Right lobe of liver (tissue), 6 donors: ENCODE data around the gene SCARF1. TPM values are rescaled to one million over a fixed set of nuclear protein-coding genes. Genes with fewer than 3 reads are reported as not detected.

Source experiments
- ATAC-seq, 4 donors: fragments of 200-7000 bp; cut with Tn5 transposase; one replicate each; pipeline ENCODE4 v1.9.1; 2020; ENCODE audit warnings: mild to moderate bottlenecking in 4 of 4, moderate library complexity in 4 of 4
- DNase-seq, 3 donors: peaks; one replicate each; pipeline ENCODE4 v3.0.0-alpha.2; 2020
- H3K27ac ChIP-seq, 3 donors: fragments of 200-600 bp; one replicate each; pipeline ENCODE4 v1.8.0; 2022
- H3K27me3 ChIP-seq, 2 donors: fragments of 200-600 bp; one replicate each; pipeline ENCODE4 v1.8.0; 2022
- H3K36me3 ChIP-seq, 4 donors: fragments of 200-600 bp; sonication (generic) in 1 of 4; one replicate each; pipeline versions ENCODE4 v1.5.1 to v1.8.0; 2017 to 2022; ENCODE audit warnings: control low read depth in 1 of 4
- H3K4me1 ChIP-seq, 4 donors: fragments of 200-600 bp; sonication (generic) in 1 of 4; one replicate each; pipeline versions ENCODE4 v1.5.1 to v1.8.0; 2017 to 2022; ENCODE audit warnings: control low read depth in 1 of 4
- H3K4me3 ChIP-seq, 3 donors: fragments of 200-600 bp; one replicate each; pipeline ENCODE4 v1.8.0; 2022
- H3K9me3 ChIP-seq, 4 donors: fragments of 200-600 bp; sonication (generic) in 1 of 4; one replicate each; pipeline versions ENCODE4 v1.5.1 to v1.8.0; 2017 to 2022; ENCODE audit warnings: control low read depth in 1 of 4
- POLR2A ChIP-seq: fragments of 450-650 bp; IDR thresholded peaks from one replicate; pipeline ENCODE4 v1.6.1; 2017; ENCODE audit warnings: antibody characterized with exemption, mild to moderate bottlenecking
- WGBS: methylation state at CpG from one replicate; pipeline ENCODE4 v1.1.6; 2018; ENCODE audit warnings: low coverage, low lambda C conversion rate; ENCODE audit not compliant: insufficient coverage; ENCODE audit errors: missing lambda C conversion rate; 5-methylcytosine and 5-hydroxymethylcytosine counted together
- intact Hi-C, 2 donors: fragments of 100-400 bp; cut with DNase I; formaldehyde crosslinking; loops; one replicate each; pipeline versions ENCODE4 v1.11.2 to v1.14.1; 2022
- total RNA-seq, 6 experiments: library from RNA; depleted of rRNA in 2 of 6; stranded (reverse); fragments of >200 nt in 2 of 6; fragmentation: NEBNext Ultra II Directional in 3 of 6; extraction: Animal tissue kit (Norgen Biotek cat#: 25700) in 3 of 6; gene quantifications; one replicate each; pipeline versions ENCODE4 v1.1.0 to v1.2.4, GENCODE V29; 2016 to 2023
- TF ChIP-seq, protein P1 (sequence below), 4 donors: fragments of 200-600 bp in 3 of 4; fragments of 450-650 bp in 1 of 4; IDR thresholded peaks; one replicate each; pipeline versions ENCODE4 v1.5.1 to v1.8.0; 2016 to 2022; ENCODE audit warnings: antibody characterized with exemption in 4 of 4, mild to moderate bottlenecking in 2 of 4
- donor health status: DM: no; HTN: yes; CAD: no.
- donor health status: DM: no; HTN: no; CAD: no.
- donor health status: DM: no; HTN: no; CAD: no.
- donor health status: DM: no; HTN: yes; CAD: no.
- donor health status: DM: no; HTN: yes; CAD: no.

Gene SCARF1
- total RNA-seq, 6 experiments from 2014 or later, result 6.9 to 16.9 (median 8.4) TPM

DNA sequence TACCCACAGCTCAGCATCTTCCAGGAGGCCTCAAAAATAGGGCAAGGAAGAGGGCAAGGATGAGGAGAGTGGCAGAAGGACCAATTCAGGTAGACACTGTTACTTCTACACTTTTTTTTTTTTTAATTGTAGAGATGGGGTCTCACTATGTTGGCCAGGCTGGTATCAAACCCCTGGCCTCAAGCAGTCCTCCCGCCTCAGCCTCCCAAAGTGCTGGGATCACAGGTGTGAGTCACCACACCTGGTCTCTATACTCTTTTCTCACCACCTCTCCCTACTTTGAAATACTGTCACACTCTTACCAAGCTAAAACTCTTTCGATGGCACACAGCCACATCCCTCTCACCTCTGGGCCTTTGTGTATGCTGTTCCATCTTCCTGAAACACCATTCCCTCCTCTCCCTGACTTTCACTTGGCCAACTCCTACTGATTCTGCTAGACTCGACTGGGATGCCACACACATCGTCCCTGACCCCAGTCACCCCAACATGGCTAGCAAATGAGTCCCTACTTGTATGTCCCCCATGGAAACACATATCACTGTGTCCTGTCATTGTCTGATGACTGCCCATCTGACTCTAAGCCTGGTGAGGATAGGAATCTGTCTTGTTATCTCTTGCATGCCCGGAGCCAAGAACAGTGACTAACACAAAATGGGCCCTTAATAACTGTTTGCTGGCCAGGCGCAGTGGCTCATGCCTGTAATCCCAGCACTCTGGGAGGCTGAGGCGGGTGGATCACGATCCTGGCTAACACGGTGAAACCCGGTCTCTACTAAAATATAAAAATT lies 9.7 kb downstream of the SCARF1 start:
- no peak for TF ChIP-seq POLR2A
- TF ChIP-seq, protein P1, sequence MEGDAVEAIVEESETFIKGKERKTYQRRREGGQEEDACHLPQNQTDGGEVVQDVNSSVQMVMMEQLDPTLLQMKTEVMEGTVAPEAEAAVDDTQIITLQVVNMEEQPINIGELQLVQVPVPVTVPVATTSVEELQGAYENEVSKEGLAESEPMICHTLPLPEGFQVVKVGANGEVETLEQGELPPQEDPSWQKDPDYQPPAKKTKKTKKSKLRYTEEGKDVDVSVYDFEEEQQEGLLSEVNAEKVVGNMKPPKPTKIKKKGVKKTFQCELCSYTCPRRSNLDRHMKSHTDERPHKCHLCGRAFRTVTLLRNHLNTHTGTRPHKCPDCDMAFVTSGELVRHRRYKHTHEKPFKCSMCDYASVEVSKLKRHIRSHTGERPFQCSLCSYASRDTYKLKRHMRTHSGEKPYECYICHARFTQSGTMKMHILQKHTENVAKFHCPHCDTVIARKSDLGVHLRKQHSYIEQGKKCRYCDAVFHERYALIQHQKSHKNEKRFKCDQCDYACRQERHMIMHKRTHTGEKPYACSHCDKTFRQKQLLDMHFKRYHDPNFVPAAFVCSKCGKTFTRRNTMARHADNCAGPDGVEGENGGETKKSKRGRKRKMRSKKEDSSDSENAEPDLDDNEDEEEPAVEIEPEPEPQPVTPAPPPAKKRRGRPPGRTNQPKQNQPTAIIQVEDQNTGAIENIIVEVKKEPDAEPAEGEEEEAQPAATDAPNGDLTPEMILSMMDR (IDR thresholded peaks at IDR 0.05), result no peak
- 81% methylated on average over 7 of the region's 10 CpGs for WGBS

GRCh38 chr17:1634841-1635650 lies 10.5 kb downstream of the SCARF1 start:
- TF ChIP-seq POLR2A, result no peak
- TF ChIP-seq, protein P1 (IDR thresholded peaks at IDR 0.05), result no peak
- no peak for DNase-seq
- no peak for ATAC-seq
- Histone ChIP-seq H3K9me3 (no peaks in the 10 kb centered on the region), H3K36me3 (peaks cover 0 to 14% (median 3%) of the 10 kb centered on the region in 4 donors), H3K27ac (no peak overlapping the region), H3K4me3 (no peak overlapping the region), H3K4me1 (no peaks in the 10 kb centered on the region), H3K27me3 (no peaks in the 10 kb centered on the region)
- WGBS, result 84% methylated on average over 4 of the region's 45 CpGs
- intact Hi-C loops, result loop anchor here (5.0 kb wide), 1 partner anchor 63 kb away; no protein-coding TSS in a partner anchor

More for the DNA sequence above, 9.7 kb downstream of the SCARF1 start:
- Histone ChIP-seq H3K4me1 (no peaks in the 10 kb centered on the region), H3K27me3 (no peaks in the 10 kb centered on the region), H3K9me3 (no peaks in the 10 kb centered on the region), H3K36me3 (peaks cover 0 to 14% (median 3%) of the 10 kb centered on the region in 4 donors), H3K27ac (no peak overlapping the region), H3K4me3 (no peak overlapping the region)
- ATAC-seq (no peak), DNase-seq (no peak)
- intact Hi-C loops, result no loop called here

DNA sequence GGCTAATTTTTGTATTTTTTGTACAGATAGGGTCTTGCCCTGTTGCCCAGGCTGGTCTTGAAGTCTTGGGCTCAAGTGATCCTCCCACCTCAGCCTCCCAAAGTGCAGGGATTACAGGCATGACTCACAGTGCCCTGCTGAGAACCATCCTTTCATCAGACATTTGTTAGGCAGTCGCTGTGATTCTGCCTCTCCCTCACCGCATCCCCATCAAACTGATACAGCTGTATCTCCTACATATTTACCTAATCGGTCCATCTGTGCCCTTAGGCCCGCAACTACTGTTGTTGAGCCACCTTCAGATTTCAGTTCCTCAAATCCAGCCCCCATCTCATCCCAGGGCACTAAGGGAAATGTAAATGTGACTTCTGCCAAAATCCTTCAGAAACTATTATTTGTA lies 14.9 kb downstream of the SCARF1 start:
- Histone ChIP-seq H3K27me3 (no peaks in the 10 kb centered on the region), H3K4me1 (peaks cover 0 to 14% (median 0%) of the 10 kb centered on the region in 4 donors), H3K9me3 (no peaks in the 10 kb centered on the region), H3K27ac (no peak overlapping the region), H3K36me3 (peaks cover 0 to 3% (median 0%) of the 10 kb centered on the region in 4 donors), H3K4me3 (no peak overlapping the region)
- no peak for TF ChIP-seq POLR2A
- TF ChIP-seq, protein P1 (IDR thresholded peaks at IDR 0.05), result no peak
- DNase-seq (no peak), ATAC-seq (no peak)
- WGBS, result 83% methylated on average over 4 of the region's 4 CpGs
- intact Hi-C loops, result loop anchor here (5.0 kb wide), 1 partner anchor 58 kb away; no protein-coding TSS in a partner anchor

- WGBS, result 1% methylated on average over 21 of the region's 45 CpGs
- DNase-seq (peak; percentile 73 to 85 (median 81)), ATAC-seq (peak; percentile 50 to 65 (median 62))
- no peaks in the 10 kb centered on the region for H3K36me3 ChIP-seq
- intact Hi-C loops, result loop anchor here (5.0 kb wide), 1 partner anchor 57 kb away; no protein-coding TSS in a partner anchor
- no peaks in the 10 kb centered on the region for H3K9me3 ChIP-seq
- peak overlapping the region; percentile 56 to 83 (median 77) for H3K27ac ChIP-seq
- H3K4me1 ChIP-seq, result peaks cover 0 to 14% (median 0%) of the 10 kb centered on the region in 4 donors
- no peak for TF ChIP-seq POLR2A
- TF ChIP-seq, protein P1 (IDR thresholded peaks at IDR 0.05), result peak; percentile 60 to 80 (median 68)
- no peaks in the 10 kb centered on the region for H3K27me3 ChIP-seq
- H3K4me3 ChIP-seq, result peak overlapping the region; percentile 54 to 63 (median 54)
Observed at GRCh38 chr17:1629504-1630310, 15.8 kb downstream of the SCARF1 start.
